GM21381 (cell line): Measurements from ENCODE around the gene TMEM132D.

Source experiments
- ATAC-seq: cut with Tn5 transposase; IDR thresholded peaks from one replicate; pipeline ENCODE4 v1.9.1; 2021; ENCODE audit warnings: mild to moderate bottlenecking, moderate library complexity; ENCODE audit not compliant: unreplicated experiment

TMEM132D gene

GRCh38 chr12:129481921-129482320 is 421.9 kb downstream of the TMEM132D start:
- no peak for ATAC-seq

DNA sequence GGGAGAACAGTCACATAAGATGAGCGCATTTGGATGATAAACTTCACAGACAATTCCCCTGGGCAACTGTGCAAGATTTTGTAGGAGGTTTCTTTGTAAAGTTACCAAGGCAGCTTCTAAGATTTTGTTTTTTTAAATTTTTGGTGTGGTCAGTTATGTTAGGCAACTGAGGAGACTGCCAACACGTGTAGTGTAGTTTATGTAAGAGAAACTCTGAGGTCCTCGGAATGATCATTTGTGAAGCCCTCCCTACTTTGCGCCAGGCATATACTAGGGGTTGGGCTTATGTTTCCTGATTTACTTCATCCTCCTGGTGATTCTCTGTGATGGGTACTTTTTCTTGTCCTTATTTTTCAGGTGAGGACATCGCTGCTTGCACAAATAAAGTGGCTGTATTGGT is 433.6 kb downstream of the TMEM132D start:
- no peak for ATAC-seq

DNA sequence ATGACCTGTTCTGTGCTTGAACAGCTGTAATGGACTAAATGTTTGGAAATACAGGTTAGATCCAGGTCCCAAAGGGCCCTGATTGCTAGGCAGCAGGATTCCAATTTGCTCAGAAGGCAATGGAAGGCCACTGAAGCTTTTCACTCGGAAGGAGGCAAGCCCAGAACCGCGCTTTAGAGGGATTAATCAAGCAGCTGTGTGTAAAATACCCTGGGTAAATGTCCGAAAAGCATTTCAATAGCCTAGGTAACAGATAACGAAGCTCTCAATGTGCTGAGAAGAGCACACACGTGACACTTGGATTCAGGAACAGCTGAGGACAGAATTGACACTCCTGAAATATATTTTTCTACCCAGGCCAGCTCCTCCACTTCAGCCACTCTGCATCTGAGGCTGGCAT is 436.1 kb downstream of the TMEM132D start:
- no peak for ATAC-seq

- no peak for ATAC-seq
Observed at GRCh38 chr12:129467289-129467688, 436.5 kb downstream of the TMEM132D start.

GRCh38 chr12:129466499-129466898 is 437.3 kb downstream of the TMEM132D start:
- ATAC-seq = no peak

DNA sequence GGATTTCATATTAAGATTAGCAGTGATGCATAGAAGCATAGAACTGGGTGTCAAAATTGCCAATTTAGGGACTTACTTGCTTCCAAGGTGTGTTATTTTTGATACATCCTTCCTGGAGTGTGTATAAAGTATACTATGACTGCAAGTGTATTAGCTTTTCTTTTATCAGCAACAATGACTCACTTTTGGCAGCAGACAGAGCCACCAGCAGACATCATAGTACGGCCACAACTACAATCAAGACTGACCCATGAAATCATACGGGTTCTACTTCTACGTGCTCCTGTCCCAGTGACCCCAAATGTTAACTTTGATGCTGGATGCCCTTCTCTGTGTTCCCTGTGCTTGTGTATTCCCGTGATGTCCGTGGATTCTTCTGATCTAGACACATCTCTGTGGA is 443.9 kb downstream of the TMEM132D start:
- ATAC-seq = no peak

GRCh38 chr12:129446696-129447095 is 457.1 kb downstream of the TMEM132D start:
- no peak for ATAC-seq

DNA sequence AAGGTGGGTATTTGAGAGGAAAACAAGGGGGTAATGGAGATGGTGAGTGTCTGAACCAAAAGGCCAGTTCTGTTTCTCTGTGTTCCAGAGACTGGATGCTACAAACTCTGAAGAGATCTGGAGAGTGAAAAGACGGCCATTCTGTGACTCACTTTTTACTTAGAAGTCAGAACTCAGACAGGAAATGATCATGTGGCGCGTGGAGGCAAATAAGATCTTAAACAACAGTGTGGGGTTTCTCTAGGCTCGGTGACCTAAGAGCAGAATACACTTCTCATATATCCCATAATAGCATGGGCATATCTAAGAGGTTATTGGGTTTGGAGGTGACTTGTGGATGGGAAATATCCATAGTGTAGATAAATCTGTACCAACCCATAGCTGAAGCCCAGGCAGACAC is 463.5 kb downstream of the TMEM132D start:
- no peak for ATAC-seq

DNA sequence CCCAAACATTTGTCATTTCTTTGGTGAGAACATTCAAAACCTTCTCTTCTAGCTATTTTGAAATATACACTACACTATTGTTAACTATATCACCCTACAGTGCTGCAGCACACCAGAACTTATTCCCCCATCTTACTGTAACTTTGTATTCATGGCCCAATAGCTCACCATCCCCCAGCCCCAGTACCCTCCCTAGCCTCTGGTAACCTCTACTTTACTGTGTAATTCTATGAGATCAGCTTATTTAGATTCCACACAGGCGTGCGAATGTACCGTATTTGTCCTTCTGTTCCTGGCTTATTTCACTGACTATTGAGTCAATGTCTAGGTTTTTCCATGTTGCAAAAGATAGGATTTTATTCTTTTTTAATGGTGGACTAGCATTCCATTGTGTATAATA is 469.0 kb downstream of the TMEM132D start:
- no peak for ATAC-seq

DNA sequence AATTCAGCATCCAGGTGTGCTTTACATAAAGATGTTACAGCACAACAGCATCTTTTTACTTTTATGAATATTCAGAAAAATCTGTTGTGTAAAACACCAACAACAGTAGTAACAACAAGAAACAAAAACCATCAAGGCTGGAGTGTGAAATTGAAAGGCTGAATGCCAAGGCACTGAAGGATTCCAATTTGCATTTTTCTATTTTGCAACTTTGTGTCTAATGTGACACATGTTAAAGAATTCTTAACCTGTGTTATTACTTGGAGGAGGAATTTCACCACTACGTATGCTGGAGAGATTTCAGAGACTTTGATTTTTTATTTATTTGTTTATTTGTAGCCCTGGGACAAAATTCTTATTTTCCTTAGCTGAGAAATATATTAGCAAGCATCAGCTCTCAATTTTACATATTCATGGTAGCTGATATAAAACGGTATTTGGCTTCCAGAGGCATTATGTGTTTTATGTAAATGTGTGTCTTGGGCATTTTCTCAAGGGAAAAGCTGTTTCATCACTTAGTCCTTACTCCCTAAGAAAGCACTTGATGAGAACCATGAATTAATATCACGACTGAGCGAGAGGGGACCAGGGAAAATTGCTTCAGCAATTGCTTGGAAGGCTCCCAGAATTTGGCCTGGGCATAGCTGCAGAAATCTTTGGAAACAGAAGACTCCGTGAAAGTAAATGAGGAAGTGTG is 475.4 kb downstream of the TMEM132D start:
- no peak for ATAC-seq

- ATAC-seq = no peak
Observed at GRCh38 chr12:129423041-129423580, 480.7 kb downstream of the TMEM132D start.

DNA sequence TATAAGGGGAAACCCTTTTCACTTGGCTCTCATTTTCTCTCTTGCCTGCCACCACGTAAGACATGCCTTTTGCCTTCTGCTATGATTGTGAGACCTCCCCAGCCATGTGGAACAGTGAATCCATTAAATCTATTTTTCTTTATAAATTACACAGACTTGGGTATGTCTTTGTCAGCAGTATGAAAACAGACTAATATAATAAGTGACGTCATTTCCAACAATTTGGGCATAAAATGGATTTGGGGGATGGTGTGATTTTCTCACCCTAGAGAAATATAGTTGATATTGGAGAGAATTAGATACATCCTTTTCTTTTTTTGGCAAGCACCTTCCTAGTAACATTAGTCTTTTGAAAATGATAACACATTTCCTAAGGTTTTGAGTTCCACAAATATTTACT is 490.5 kb downstream of the TMEM132D start:
- no peak for ATAC-seq

DNA sequence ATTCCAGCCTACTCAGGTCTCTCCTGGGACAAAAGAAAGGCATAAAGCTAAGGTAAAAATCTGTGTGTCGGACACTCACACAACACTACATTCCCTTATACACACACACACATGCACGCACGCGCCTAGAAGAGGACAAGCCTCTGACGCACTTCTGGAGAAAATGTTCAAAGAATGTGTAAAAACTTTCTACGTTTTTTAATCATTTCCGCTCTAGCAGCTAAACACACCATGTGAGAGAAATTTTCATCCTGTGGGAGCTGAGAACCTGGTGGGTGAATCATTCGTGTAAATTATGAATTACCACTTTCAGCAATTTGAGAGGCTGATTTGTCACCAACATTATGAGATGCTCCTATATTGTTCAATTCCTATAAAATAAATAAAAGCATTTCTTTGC is 494.5 kb downstream of the TMEM132D start:
- ATAC-seq = no peak

DNA sequence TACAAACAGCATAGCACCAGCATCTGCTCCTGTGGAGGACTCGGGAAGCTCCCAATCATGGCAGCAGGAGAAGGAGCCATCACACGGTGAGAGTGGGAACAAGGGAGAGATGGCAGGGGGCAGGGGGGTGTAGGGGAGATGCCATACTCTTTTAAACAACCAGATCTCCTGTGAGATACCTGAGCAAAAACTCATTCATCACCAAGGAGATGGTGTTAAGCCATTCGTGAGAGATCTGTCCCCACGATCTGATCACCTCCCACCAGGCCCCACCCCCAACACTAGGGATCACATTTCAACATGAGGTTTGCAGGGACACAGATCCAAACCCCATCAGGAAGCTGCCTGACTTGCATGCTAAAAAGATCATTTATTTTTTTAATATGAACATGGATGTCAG is 499.3 kb downstream of the TMEM132D start:
- no peak for ATAC-seq

DNA sequence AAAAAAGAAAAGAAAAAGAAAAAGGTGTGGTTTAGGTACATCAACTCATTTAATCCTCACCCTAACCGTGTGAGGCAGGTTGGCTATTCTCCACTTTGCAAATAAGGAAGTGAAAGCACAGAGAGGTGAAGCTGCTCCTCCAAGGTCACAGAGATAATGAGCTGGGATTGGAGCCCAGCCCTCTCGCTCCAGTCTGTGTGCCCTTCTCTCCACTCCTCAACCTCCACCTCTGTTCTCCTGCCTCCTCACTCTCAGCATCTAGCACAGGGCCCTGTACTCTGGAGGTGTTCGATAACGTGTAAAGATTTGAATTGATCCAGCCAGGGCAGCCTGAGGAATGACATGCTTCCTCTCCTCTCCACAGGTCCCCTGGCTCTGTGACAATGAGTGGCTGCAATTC is 502.3 kb downstream of the TMEM132D start:
- no peak for ATAC-seq

- ATAC-seq = no peak
Observed at GRCh38 chr12:129394177-129394825, 509.5 kb downstream of the TMEM132D start.

GRCh38 chr12:129393357-129393937 is 510.4 kb downstream of the TMEM132D start:
- ATAC-seq = no peak

GRCh38 chr12:129385637-129385990 is 518.2 kb downstream of the TMEM132D start:
- ATAC-seq = no peak

GRCh38 chr12:129383956-129384355 is 519.9 kb downstream of the TMEM132D start:
- no peak for ATAC-seq

DNA sequence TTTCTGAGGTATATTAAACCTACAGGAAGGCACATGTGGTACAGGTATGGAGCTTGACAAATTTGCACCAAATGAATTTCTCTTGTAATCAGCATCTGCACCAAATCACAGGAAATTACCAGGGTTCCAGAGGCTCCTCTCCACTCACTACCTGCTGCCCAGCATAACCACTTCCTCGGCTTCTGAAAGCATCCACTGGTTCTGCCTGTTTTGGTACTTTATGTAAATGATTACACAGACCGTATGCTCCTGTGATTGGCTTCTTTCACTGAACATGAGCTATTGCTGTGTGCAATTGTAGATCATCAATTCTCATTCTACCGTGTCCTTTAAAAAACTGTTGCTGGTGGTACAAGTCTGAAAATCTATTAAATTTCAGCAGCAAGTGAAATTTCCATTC is 522.1 kb downstream of the TMEM132D start:
- ATAC-seq = no peak

DNA sequence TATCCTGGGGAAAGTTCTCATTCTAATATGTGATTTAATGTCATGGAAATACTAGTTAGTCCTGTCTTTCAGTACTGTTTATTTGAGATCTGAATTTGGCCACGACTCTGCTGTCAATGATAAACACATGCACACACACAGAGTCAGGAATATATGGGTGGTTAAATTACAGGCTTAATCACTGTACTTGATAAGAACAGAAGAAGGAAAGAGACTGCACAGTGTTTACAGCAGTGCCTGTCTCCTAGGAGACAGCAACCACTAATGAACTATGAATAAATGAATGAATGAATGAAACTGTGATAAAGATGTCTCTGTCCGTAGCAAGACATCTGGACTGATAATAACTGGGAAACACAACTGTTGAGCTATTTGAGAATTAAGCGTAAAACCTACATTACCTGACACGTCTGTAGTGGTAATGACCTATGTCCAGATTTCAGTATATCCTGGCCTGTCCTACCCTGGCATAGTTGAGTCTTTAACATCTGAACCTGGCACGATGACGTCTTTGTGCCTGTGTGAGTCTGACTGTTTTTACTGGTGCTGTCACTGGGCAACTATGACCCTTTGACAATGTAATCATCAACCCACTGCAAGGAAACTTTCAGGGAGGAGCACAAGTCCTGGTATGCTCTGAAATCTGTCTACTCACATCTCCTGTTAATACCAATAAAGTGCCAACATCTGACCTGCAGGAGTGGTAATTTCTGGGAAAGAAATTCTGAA is 524.6 kb downstream of the TMEM132D start:
- ATAC-seq = no peak

GRCh38 chr12:129378496-129378895 is 525.3 kb downstream of the TMEM132D start:
- ATAC-seq = no peak
